ENCODE results near the gene TNFAIP8L3.

TNFAIP8L3 gene

DNA sequence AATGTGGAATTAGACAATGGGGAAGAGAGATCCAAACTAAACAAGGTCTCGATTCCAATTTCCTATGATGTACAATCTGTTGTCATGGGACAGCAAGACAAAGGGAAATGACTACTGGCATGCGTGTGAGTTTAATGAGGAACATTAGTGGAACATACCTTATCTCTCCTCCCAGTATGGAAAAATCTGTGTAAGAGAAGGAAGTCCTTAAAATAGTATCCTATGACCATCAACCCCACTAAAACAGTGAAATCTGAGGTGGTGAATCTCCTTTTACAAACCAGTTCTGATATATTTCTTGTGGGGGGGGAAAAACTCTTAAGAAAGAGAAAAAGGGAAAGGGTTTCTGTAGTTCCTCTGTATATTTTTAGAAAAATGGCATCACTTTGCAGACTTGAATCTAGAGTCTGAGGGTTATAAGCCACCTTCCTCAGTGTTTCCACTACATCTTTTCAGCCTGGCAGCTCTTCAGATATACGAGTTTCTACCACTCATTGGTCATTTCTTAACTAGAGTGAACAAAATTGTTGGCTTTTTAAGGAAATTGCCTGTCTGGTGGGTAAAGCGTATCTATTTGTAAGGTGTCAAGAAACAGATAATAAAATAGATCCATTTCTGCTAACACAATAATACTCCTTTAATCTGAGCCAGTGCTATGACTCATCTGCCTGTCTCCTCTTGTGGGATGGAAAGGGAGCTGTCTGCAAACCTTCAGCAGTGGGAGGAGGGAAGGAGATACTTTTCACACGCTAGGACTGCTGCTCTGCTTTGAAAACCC is 3.0 kb upstream of the TNFAIP8L3 start:
- Histone ChIP-seq H3K79me2 (ENCODE audit: insufficient read depth, low read depth) (no peaks in the 10 kb centered on the region), H2AFZ (ENCODE audit: low read depth) (no peak overlapping the region), H3K4me3 (IDR thresholded peaks at IDR 0.05; ENCODE audit: insufficient read depth, low read depth, low read length) (no peak overlapping the region), H3K27ac (no peak overlapping the region), H3K4me1 (ENCODE audit: low read depth, poor library complexity, severe bottlenecking) (no peaks in the 10 kb centered on the region), H3K36me3 (ENCODE audit: insufficient read depth) (no peaks in the 10 kb centered on the region), H3K4me2 (no peak overlapping the region), H3K9ac (no peak overlapping the region), H4K20me1 (ENCODE audit: insufficient read depth) (no peaks in the 10 kb centered on the region), H3K27me3 (ENCODE audit: insufficient read depth, low read depth) (no peaks in the 10 kb centered on the region)
- TF ChIP-seq CTCF (conservative IDR thresholded peaks at IDR 0.05; ENCODE audit: low read depth, low read length): no peak

DNA sequence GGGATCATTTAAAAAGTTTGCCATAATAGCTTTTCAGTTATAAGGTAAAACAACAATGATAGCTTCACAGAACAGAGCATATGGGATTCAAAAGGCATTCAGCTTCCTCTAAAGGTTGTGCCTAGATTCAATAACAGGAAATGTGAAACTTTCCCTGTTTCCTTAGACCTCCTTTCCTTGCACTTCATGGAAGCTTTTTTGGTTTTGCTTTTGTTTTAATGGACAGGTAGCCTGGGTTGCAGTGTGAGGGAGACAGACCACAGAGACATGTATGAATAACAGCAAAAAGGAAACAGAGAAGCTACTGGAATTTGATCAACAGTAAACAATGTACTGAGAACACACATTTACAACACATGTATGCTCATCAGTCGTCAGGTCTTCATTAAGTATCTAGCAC is 2.3 kb upstream of the TNFAIP8L3 start:
- Histone ChIP-seq H3K4me2 (no peak overlapping the region), H3K9ac (no peak overlapping the region), H2AFZ (ENCODE audit: low read depth) (no peak overlapping the region), H3K79me2 (ENCODE audit: insufficient read depth, low read depth) (no peaks in the 10 kb centered on the region), H3K36me3 (ENCODE audit: insufficient read depth) (no peaks in the 10 kb centered on the region), H3K27ac (no peak overlapping the region), H3K4me1 (ENCODE audit: low read depth, poor library complexity, severe bottlenecking) (no peaks in the 10 kb centered on the region), H3K27me3 (ENCODE audit: insufficient read depth, low read depth) (no peaks in the 10 kb centered on the region), H3K4me3 (IDR thresholded peaks at IDR 0.05; ENCODE audit: insufficient read depth, low read depth, low read length) (no peak overlapping the region), H4K20me1 (ENCODE audit: insufficient read depth) (no peaks in the 10 kb centered on the region)
- no peak for TF ChIP-seq CTCF (conservative IDR thresholded peaks at IDR 0.05; ENCODE audit: low read depth, low read length)

DNA sequence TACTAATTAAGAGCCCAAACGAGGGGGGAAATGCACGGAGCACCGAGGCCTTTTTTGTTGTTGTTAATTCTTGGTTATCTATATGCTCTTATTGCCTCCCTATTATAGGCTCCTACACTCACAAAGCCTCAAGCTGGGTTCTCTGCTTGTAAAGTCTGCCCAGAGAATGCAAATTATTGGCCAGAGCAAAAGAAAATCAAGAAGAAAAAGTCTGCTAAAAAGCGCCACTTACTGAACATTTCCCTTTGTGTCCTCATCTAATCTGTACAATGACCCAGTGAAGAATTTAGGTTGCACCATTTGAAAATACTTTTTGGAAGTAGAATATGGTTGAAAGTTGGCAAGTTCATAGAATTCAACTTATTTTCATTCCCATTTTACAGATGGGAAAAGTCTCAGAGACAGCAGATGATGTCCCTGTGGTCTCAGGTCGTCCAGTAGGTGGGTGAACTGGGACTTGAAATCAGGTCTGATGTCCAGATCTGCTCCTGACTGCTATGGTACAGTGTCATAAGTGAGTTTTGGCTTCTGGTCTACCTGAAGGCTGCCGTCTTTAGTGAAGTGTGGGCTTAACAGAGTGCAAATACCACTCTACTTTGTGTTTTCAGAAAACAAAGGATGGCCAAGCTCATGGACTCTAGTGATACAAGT is 1.1 kb upstream of the TNFAIP8L3 start:
- no peak overlapping the region for H3K27ac ChIP-seq
- no peaks in the 10 kb centered on the region for H3K36me3 ChIP-seq (ENCODE audit: insufficient read depth)
- no peak overlapping the region for H3K4me2 ChIP-seq
- H3K4me1 ChIP-seq (ENCODE audit: low read depth, poor library complexity, severe bottlenecking): no peaks in the 10 kb centered on the region
- no peak overlapping the region for H2AFZ ChIP-seq (ENCODE audit: low read depth)
- no peak overlapping the region for H3K9ac ChIP-seq
- no peak overlapping the region for H3K4me3 ChIP-seq (IDR thresholded peaks at IDR 0.05; ENCODE audit: insufficient read depth, low read depth, low read length)
- no peaks in the 10 kb centered on the region for H3K79me2 ChIP-seq (ENCODE audit: insufficient read depth, low read depth)
- no peaks in the 10 kb centered on the region for H3K27me3 ChIP-seq (ENCODE audit: insufficient read depth, low read depth)
- H4K20me1 ChIP-seq (ENCODE audit: insufficient read depth): no peaks in the 10 kb centered on the region
- TF ChIP-seq CTCF (conservative IDR thresholded peaks at IDR 0.05; ENCODE audit: low read depth, low read length): no peak

DNA sequence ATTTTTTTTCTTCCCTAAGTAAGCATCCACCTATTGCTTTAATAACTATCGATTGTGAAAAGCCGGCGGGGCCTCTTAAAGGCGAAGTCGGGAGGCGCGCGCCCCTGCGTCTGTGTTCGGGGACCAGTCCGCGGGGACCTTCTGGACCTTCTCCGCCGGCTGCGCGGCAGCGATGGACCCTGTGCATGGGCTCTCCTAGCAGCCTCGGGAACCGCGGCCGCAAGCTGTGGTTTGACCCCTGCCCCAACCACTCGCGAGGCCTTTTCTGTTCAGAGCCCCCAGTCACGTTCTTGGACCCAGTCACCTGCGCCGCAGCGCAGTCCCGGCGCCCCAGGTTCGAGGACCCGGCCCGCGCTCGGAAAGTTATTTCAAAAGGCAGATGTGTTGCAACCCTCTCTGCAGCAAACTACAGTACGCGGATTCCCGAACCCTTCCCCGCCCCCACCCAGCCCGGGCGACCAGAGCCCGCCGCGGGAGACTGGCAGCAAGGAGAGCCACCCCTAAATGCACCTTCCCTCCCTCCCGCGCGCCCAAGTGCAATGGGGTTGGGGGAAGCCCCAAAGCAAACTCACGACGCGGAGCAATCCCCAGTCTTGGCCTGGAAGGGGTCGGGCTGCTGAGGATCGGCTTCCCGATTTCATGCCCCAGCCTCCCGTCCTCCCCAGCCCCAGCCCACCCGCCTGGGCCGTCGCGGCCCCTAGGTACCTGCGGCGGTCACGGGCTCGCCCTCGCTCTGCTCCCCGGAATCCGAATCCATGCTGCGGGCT is 684 bp downstream of the TNFAIP8L3 start:
- Histone ChIP-seq H3K4me1 (ENCODE audit: low read depth, poor library complexity, severe bottlenecking) (no peaks in the 10 kb centered on the region), H3K4me2 (no peak overlapping the region), H3K79me2 (ENCODE audit: insufficient read depth, low read depth) (no peaks in the 10 kb centered on the region), H2AFZ (ENCODE audit: low read depth) (peak overlapping the region; percentile 49; the same call in 1 of the 2 replicates), H3K36me3 (ENCODE audit: insufficient read depth) (no peaks in the 10 kb centered on the region), H3K27me3 (ENCODE audit: insufficient read depth, low read depth) (no peaks in the 10 kb centered on the region), H3K4me3 (IDR thresholded peaks at IDR 0.05; ENCODE audit: insufficient read depth, low read depth, low read length) (no peak overlapping the region), H4K20me1 (ENCODE audit: insufficient read depth) (no peaks in the 10 kb centered on the region), H3K9ac (no peak overlapping the region), H3K27ac (no peak overlapping the region)
- TF ChIP-seq CTCF (conservative IDR thresholded peaks at IDR 0.05; ENCODE audit: low read depth, low read length): no peak

All from KMS-11 (cell line).